H1 (cell line): Measurements from ENCODE around the gene INF2. TPM values are rescaled to one million over a fixed set of nuclear protein-coding genes. Genes with fewer than 3 reads are reported as not detected.

ENCODE experiments used
- CTCF ChIA-PET: fragments of 300-600 bp; sonication (Branson Sonifier 250); formaldehyde crosslinking; loops from one replicate; lab custom pipeline; 2021; ENCODE audit not compliant: partially characterized antibody; lab: Charles Lee
- POLR2A ChIA-PET: fragments of 300-600 bp; sonication (Branson Sonifier 250); formaldehyde crosslinking; loops from one replicate; lab custom pipeline; 2021; ENCODE audit warnings: inconsistent platforms; ENCODE audit not compliant: partially characterized antibody; lab: Charles Lee
- DNase-seq, 2 experiments: peaks; one replicate each; pipeline versions ENCODE4 v3.0.0 to v3.0.0-alpha.2; 2010 to 2022; ENCODE audit warnings: low spot score in 2 of 2, low read depth in 1 of 2, mixed read lengths in 1 of 2
- FAIRE-seq: peaks from 2 replicates; lab custom pipeline; 2011; peaks lifted over from hg19 to GRCh38; lab: Jason Lieb, UNC
- H2AFZ ChIP-seq: 2 replicates; pipeline ENCODE4 v1.8.1; 2012; ENCODE audit warnings: low read length, inconsistent platforms
- H2AK5ac ChIP-seq: 2 replicates; pipeline ENCODE4 v1.6.1; 2013; ENCODE audit warnings: low read depth, low read length
- H2BK120ac ChIP-seq: replicated peaks from 2 replicates; pipeline ENCODE3; 2013; ENCODE audit warnings: low read depth, low read length, inconsistent platforms
- H2BK12ac ChIP-seq: 2 replicates; pipeline ENCODE4 v1.6.1; 2013; ENCODE audit warnings: low read depth, low read length
- H2BK15ac ChIP-seq: 2 replicates; pipeline ENCODE4 v1.6.1; 2013; ENCODE audit warnings: low read length
- H2BK20ac ChIP-seq: 2 replicates; pipeline ENCODE4 v1.6.1; 2013; ENCODE audit warnings: low read length
- H2BK5ac ChIP-seq: 2 replicates; pipeline ENCODE4 v1.6.1; 2013; ENCODE audit warnings: low read depth, low read length
- H3K14ac ChIP-seq: 2 replicates; pipeline ENCODE4 v1.6.1; 2013; ENCODE audit warnings: inconsistent platforms; ENCODE audit not compliant: insufficient read length
- H3K18ac ChIP-seq: 2 replicates; pipeline ENCODE4 v1.6.1; 2013; ENCODE audit warnings: low read length; ENCODE audit errors: extremely low read depth
- H3K23ac ChIP-seq: 2 replicates; pipeline ENCODE4 v1.6.1; 2013; ENCODE audit warnings: inconsistent platforms; ENCODE audit not compliant: insufficient read length
- H3K23me2 ChIP-seq: 2 replicates; pipeline ENCODE4 v1.6.1; 2013; ENCODE audit warnings: low read depth, low read length
- H3K27ac ChIP-seq: 2 replicates; pipeline ENCODE4 v1.6.1; 2011; ENCODE audit warnings: low read depth, low read length, inconsistent platforms
- H3K27me3 ChIP-seq, 4 experiments: replicated peaks in 1 of 4; 1 replicate in 1 of 4; 2 replicates in 3 of 4; pipeline versions ENCODE4 v1.6.1 to v1.8.1; 2011 to 2013; ENCODE audit warnings: low read length in 3 of 4, mild to moderate bottlenecking in 3 of 4, inconsistent platforms in 2 of 4, mixed read lengths in 2 of 4, moderate library complexity in 1 of 4; ENCODE audit not compliant: control insufficient read depth in 3 of 4, insufficient read depth in 3 of 4; ENCODE audit errors: extremely low read depth in 1 of 4
- H3K36me3 ChIP-seq, 4 experiments: 2 replicates each; pipeline versions ENCODE4 v1.6.1 to v1.8.1; 2011 to 2013; ENCODE audit warnings: mild to moderate bottlenecking in 4 of 4, low read length in 3 of 4, moderate library complexity in 2 of 4, control low read depth in 1 of 4, inconsistent platforms in 1 of 4; ENCODE audit not compliant: insufficient read depth in 4 of 4, control insufficient read depth in 2 of 4
- H3K4ac ChIP-seq: replicated peaks from 2 replicates; pipeline ENCODE3; 2013; ENCODE audit warnings: low read length, low read depth, mixed read lengths, inconsistent platforms; ENCODE audit not compliant: insufficient read length
- H3K4me1 ChIP-seq, 4 experiments: replicated peaks in 1 of 4; 1 replicate in 1 of 4; 2 replicates in 3 of 4; pipeline versions ENCODE4 v1.6.1 to v1.8.1; 2011 to 2013; ENCODE audit warnings: low read length in 3 of 4, inconsistent platforms in 2 of 4, mixed read lengths in 1 of 4; ENCODE audit not compliant: insufficient read depth in 4 of 4, control insufficient read depth in 3 of 4
- H3K4me2 ChIP-seq, 2 experiments: 2 replicates each; pipeline versions ENCODE4 v1.6.1 to v1.8.1; 2011 to 2013; ENCODE audit warnings: low read depth in 2 of 2, low read length in 2 of 2, control low read depth in 1 of 2, inconsistent platforms in 1 of 2, mild to moderate bottlenecking in 1 of 2; ENCODE audit not compliant: insufficient read depth in 1 of 2
- H3K4me3 ChIP-seq, 4 experiments: fragments of 200-600, 300-600 bp in 1 of 4; sonication (generic), shearing (Covaris generic), sonication (Bioruptor Twin) in 1 of 4; 2 replicates each; pipeline versions ENCODE4 v1.5.1 to v1.8.1; 2011 to 2016; ENCODE audit warnings: low read length in 4 of 4, low read depth in 3 of 4, control low read depth in 2 of 4, inconsistent platforms in 2 of 4, mild to moderate bottlenecking in 2 of 4, mixed read lengths in 1 of 4, moderate library complexity in 1 of 4; ENCODE audit not compliant: insufficient read depth in 2 of 4; ENCODE audit errors: extremely low read depth in 1 of 4
- H3K56ac ChIP-seq: replicated peaks from 2 replicates; pipeline ENCODE3; 2013; ENCODE audit warnings: low read depth, mild to moderate bottlenecking, mixed read lengths, low read length, inconsistent platforms; ENCODE audit not compliant: insufficient read length
- H3K79me1 ChIP-seq: 2 replicates; pipeline ENCODE4 v1.6.1; 2013; ENCODE audit warnings: low read depth, low read length, control low read depth
- H3K79me2 ChIP-seq, 2 experiments: 2 replicates each; pipeline versions ENCODE4 v1.6.1 to v1.8.1; 2012 to 2013; ENCODE audit warnings: low read length in 2 of 2, mild to moderate bottlenecking in 2 of 2, inconsistent platforms in 1 of 2; ENCODE audit not compliant: insufficient read depth in 2 of 2, control insufficient read depth in 1 of 2
- H3K9ac ChIP-seq, 4 experiments: replicated peaks in 1 of 4; 1 replicate in 1 of 4; 2 replicates in 3 of 4; pipeline versions ENCODE4 v1.6.1 to v1.8.1; 2011 to 2013; ENCODE audit warnings: low read depth in 3 of 4, low read length in 3 of 4, control low read depth in 2 of 4, mild to moderate bottlenecking in 2 of 4, moderate library complexity in 2 of 4, inconsistent platforms in 1 of 4; ENCODE audit errors: extremely low read depth in 1 of 4
- H3K9me3 ChIP-seq, 2 experiments: 2 replicates each; pipeline versions ENCODE4 v1.6.1 to v1.8.1; 2012 to 2013; ENCODE audit warnings: mild to moderate bottlenecking in 2 of 2, moderate library complexity in 2 of 2, control low read depth in 1 of 2, inconsistent platforms in 1 of 2, low read depth in 1 of 2, low read length in 1 of 2, mixed read lengths in 1 of 2; ENCODE audit not compliant: insufficient read depth in 2 of 2
- H4K20me1 ChIP-seq, 2 experiments: replicated peaks in 1 of 2; 2 replicates each; pipeline versions ENCODE3 to v1.8.1; 2011 to 2013; ENCODE audit warnings: inconsistent platforms in 2 of 2, low read length in 2 of 2, mild to moderate bottlenecking in 1 of 2; ENCODE audit not compliant: insufficient read depth in 2 of 2, control insufficient read depth in 1 of 2
- H4K5ac ChIP-seq: 2 replicates; pipeline ENCODE4 v1.6.1; 2013; ENCODE audit warnings: low read length, low read depth, mixed read lengths, inconsistent platforms; ENCODE audit not compliant: insufficient read length
- H4K8ac ChIP-seq: 2 replicates; pipeline ENCODE4 v1.8.0; 2013; ENCODE audit warnings: mild to moderate bottlenecking, moderate library complexity, low read length, inconsistent platforms; ENCODE audit not compliant: insufficient read depth; ENCODE audit errors: extremely low read depth
- H4K91ac ChIP-seq: replicated peaks from 2 replicates; pipeline ENCODE3; 2013; ENCODE audit warnings: low read length, mixed read lengths, inconsistent platforms; ENCODE audit not compliant: insufficient read length
- CEBPB ChIP-seq: IDR thresholded peaks from 2 replicates; pipeline ENCODE4 v1.6.1; 2012; ENCODE audit warnings: low read depth, low read length
- SRF ChIP-seq: IDR thresholded peaks from 2 replicates; pipeline ENCODE4 v1.6.1; 2011; ENCODE audit warnings: mild to moderate bottlenecking, low read depth, low read length, moderate library complexity
- SUZ12 ChIP-seq: fragments of 200-600 bp; sonication (generic); IDR thresholded peaks from 2 replicates; pipeline ENCODE4 v1.6.1; 2012; ENCODE audit warnings: mild to moderate bottlenecking, inconsistent platforms, low read length, moderate library complexity, mixed read lengths
- TCF12 ChIP-seq: IDR thresholded peaks from 2 replicates; pipeline ENCODE4 v1.6.1; 2011; ENCODE audit warnings: low read depth, mild to moderate bottlenecking, low read length
- WGBS, 2 experiments: shearing (Covaris generic) in 1 of 2; methylation state at CpG; one replicate each; pipeline versions ENCODE4 v1.1.6 to v1.1.7; 2013 to 2015; ENCODE audit warnings: low lambda C conversion rate in 2 of 2, mixed read lengths in 2 of 2, inconsistent platforms in 1 of 2, low coverage in 1 of 2, missing lambda C conversion rate in 1 of 2; ENCODE audit not compliant: insufficient replicate concordance in 2 of 2, insufficient coverage in 1 of 2, insufficient read length in 1 of 2; ENCODE audit errors: extremely low coverage in 1 of 2, missing lambda C conversion rate in 1 of 2; 5-methylcytosine and 5-hydroxymethylcytosine counted together
- polyA plus RNA-seq, 7 experiments: library from polyadenylated mRNA; depleted of rRNA in 3 of 7; stranded (reverse) in 5 of 7; unstranded in 2 of 7; fragments of >200 nt in 5 of 7; fragments of 200-250 nt in 2 of 7; gene quantifications; 1 replicate in 5 of 7; 2 replicates in 1 of 7; 4 replicates in 1 of 7; pipeline versions ENCODE4 v1.2.1 to v1.2.3, GENCODE V29; 2011 to 2013; ENCODE audit warnings: missing spikeins in 2 of 7, mixed read lengths in 2 of 7
- total RNA-seq: library from RNA; stranded (reverse); fragmentation: NEBNext Ultra II Directional; extraction: Animal tissue kit (Norgen Biotek cat#: 25700); gene quantifications from 2 replicates; pipeline ENCODE4 v1.2.1, GENCODE V29; 2021

Gene INF2
- total and polyA plus RNA-seq, 2 of the 8 experiments (the other 6 are each of a cell fraction or from before 2014, with no cell fraction given): 29.1 to 59.5 TPM

- Histone ChIP-seq H3K4me2 (no peak overlapping the region), H3K23ac (no peak overlapping the region), H2AK5ac (no peak overlapping the region), H4K20me1 (peaks cover 7 to 20% of the 10 kb centered on the region in 2 experiments), H3K56ac (no peak overlapping the region), H3K14ac (no peak overlapping the region), H3K9ac (no peak overlapping the region), H4K91ac (no peak overlapping the region), H2BK5ac (no peak overlapping the region), H3K36me3 (peaks cover 0 to 24% (median 12%) of the 10 kb centered on the region in 4 experiments; a peak in 7 of 8 replicates), H4K5ac (no peak overlapping the region), H3K9me3 (peaks cover 11 to 17% of the 10 kb centered on the region in 2 experiments; a peak in 2 of 4 replicates), H3K27me3 (no peaks in the 10 kb centered on the region), H3K27ac (no peak overlapping the region), H3K4me3 (no peak overlapping the region), H2BK120ac (no peak overlapping the region), H3K18ac (no peak overlapping the region), H3K23me2 (no peaks in the 10 kb centered on the region), H3K4me1 (peaks cover 0 to 11% (median 8%) of the 10 kb centered on the region in 4 experiments; a peak in 6 of 7 replicates), H2BK15ac (no peak overlapping the region), H2BK12ac (no peak overlapping the region), H3K4ac (no peak overlapping the region), H2AFZ (no peak overlapping the region), H3K79me1 (no peaks in the 10 kb centered on the region), H3K79me2 (no peaks in the 10 kb centered on the region), H4K8ac (no peak overlapping the region), H2BK20ac (no peak overlapping the region)
- CTCF ChIA-PET: interaction anchor here (0.6 to 7.8 kb wide), 33 partner anchors 8 to 501 kb away, joined by 3 to 110 read pairs (median 5); partner anchors contain the start of genes AKT1 and SIVA1
- FAIRE-seq (no peak), DNase-seq (no peak)
- WGBS, 2 experiments: 95% methylated on average over 18 of the region's 24 CpGs; no CpG with 5 or more reads in 1 of the 2 experiments
- POLR2A ChIA-PET: interaction anchor here (1.6 to 2.7 kb wide), 4 partner anchors 17 to 94 kb away, joined by 4 to 9 read pairs (median 7); partner anchors contain the start of gene SIVA1
- TF ChIP-seq CEBPB: no peak
- TF ChIP-seq SRF: no peak
- TF ChIP-seq SUZ12: no peak
- TF ChIP-seq TCF12: no peak
These were observed 80.7 kb downstream of the INF2 start for GRCh38 chr14:104770072-104770579.
